ENCODE results near the gene STYXL2.

The STYXL2 gene

GRCh38 chr1:167141963-167142362, 48.1 kb downstream of the STYXL2 start:
- H2AFZ ChIP-seq (ENCODE audit: low read depth, low read length), result no peak overlapping the region
- H3K4me3 ChIP-seq (ENCODE audit: low read length), result no peak overlapping the region
- H3K9ac ChIP-seq (ENCODE audit: low read length), result no peak overlapping the region
- H3K4me1 ChIP-seq (ENCODE audit: low read length), result no peaks in the 10 kb centered on the region
- H4K20me1 ChIP-seq (ENCODE audit: insufficient read depth, low read length), result no peaks in the 10 kb centered on the region
- peaks cover 2% of the 10 kb centered on the region; the same call in 1 of the 2 replicates for H3K9me3 ChIP-seq (ENCODE audit: insufficient read depth, low read length)
- no peaks in the 10 kb centered on the region for H3K79me2 ChIP-seq (ENCODE audit: low read length)
- peaks cover 3% of the 10 kb centered on the region for H3K36me3 ChIP-seq (replicated peaks; ENCODE audit: low read depth, low read length)
- H3K27me3 ChIP-seq (ENCODE audit: low read depth, low read length), result peaks cover 58% of the 10 kb centered on the region
- H3K27ac ChIP-seq (ENCODE audit: low read length), result no peak overlapping the region
- TF ChIP-seq EZH2phosphoT487 (IDR thresholded peaks at IDR 0.05; ENCODE audit: low read depth), result no peak
- TF ChIP-seq, protein P1, sequence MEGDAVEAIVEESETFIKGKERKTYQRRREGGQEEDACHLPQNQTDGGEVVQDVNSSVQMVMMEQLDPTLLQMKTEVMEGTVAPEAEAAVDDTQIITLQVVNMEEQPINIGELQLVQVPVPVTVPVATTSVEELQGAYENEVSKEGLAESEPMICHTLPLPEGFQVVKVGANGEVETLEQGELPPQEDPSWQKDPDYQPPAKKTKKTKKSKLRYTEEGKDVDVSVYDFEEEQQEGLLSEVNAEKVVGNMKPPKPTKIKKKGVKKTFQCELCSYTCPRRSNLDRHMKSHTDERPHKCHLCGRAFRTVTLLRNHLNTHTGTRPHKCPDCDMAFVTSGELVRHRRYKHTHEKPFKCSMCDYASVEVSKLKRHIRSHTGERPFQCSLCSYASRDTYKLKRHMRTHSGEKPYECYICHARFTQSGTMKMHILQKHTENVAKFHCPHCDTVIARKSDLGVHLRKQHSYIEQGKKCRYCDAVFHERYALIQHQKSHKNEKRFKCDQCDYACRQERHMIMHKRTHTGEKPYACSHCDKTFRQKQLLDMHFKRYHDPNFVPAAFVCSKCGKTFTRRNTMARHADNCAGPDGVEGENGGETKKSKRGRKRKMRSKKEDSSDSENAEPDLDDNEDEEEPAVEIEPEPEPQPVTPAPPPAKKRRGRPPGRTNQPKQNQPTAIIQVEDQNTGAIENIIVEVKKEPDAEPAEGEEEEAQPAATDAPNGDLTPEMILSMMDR (IDR thresholded peaks at IDR 0.05; ENCODE audit: low read depth, low read length), result no peak
- no peak overlapping the region for H3K4me2 ChIP-seq (ENCODE audit: low read length)

Data from OCI-LY3 (cell line).